ENCODE measurements around the gene PROS1. TPM values are rescaled to one million over a fixed set of nuclear protein-coding genes. Genes with fewer than 3 reads are reported as not detected.
"Not testable (repeated sequence)": the region's sequence is repeated elsewhere in the genome, so short reads cannot be mapped to it uniquely, and the experiment has no call there.

The PROS1 gene
- total RNA-seq, 1 donor from 2014 or later = 51.0 TPM

GRCh38 chr3:93878250-93879017, 95.3 kb downstream of the PROS1 start:
- peak; percentile 24 for DNase-seq (ENCODE audit: low read depth)

GRCh38 chr3:93877427-93877826, 96.3 kb downstream of the PROS1 start:
- not testable (repeated sequence) for DNase-seq (ENCODE audit: low read depth)

GRCh38 chr3:93873412-93873811, 100.3 kb downstream of the PROS1 start:
- DNase-seq (ENCODE audit: low read depth) = not testable (repeated sequence)

- no peak for DNase-seq (ENCODE audit: low read depth)
These were observed 106.3 kb downstream of the PROS1 start for GRCh38 chr3:93867425-93867824.

- DNase-seq (ENCODE audit: low read depth) = no peak
These were observed 112.7 kb downstream of the PROS1 start for GRCh38 chr3:93861017-93861416.

GRCh38 chr3:93855401-93855800, 118.3 kb downstream of the PROS1 start:
- DNase-seq (ENCODE audit: low read depth) = no peak

- DNase-seq (ENCODE audit: low read depth) = not testable (repeated sequence)
These were observed 121.5 kb downstream of the PROS1 start for GRCh38 chr3:93852228-93852627.

GRCh38 chr3:93843981-93844380, 129.7 kb downstream of the PROS1 start:
- DNase-seq (ENCODE audit: low read depth) = peak; percentile 81

- DNase-seq (ENCODE audit: low read depth) = not testable (repeated sequence)
These were observed 134.5 kb downstream of the PROS1 start for GRCh38 chr3:93839193-93839592.

Other genes starting within 250 kb of the PROS1 start
- gene ARL13B, start 6.3 kb upstream of the PROS1 start, total RNA-seq = 6.0 and 9.4 TPM in 2 replicates
- not detected in 2 replicates for gene STX19, start 54.7 kb upstream of the PROS1 start, total RNA-seq
- 3.3 and 3.9 TPM in 2 replicates for gene DHFR2, start 89.0 kb upstream of the PROS1 start, total RNA-seq
- gene NSUN3, start 89.2 kb upstream of the PROS1 start, total RNA-seq = 8.5 and 9.6 TPM in 2 replicates

All from myocyte (in vitro differentiated cells).